Choroid plexus epithelial cell (primary cell): ENCODE data around the gene PCK2.
A peak's percentile ranks its signal among the peaks of the same experiment; 100 is the strongest.

Source experiments
- DNase-seq: peaks from one replicate; pipeline ENCODE4 v3.0.0-alpha.2; 2010; ENCODE audit warnings: low read depth
- H3K4me3 ChIP-seq: 2 replicates; pipeline ENCODE4 v1.5.1; 2011; ENCODE audit warnings: low read depth, mild to moderate bottlenecking, control low read depth, low read length, moderate library complexity
- TF ChIP-seq, protein P1 (sequence below): conservative IDR thresholded peaks from 2 replicates; pipeline ENCODE4 v1.5.1; 2011; ENCODE audit warnings: low read depth, mild to moderate bottlenecking, control low read depth, inconsistent platforms, low read length, moderate library complexity

PCK2 gene

DNA sequence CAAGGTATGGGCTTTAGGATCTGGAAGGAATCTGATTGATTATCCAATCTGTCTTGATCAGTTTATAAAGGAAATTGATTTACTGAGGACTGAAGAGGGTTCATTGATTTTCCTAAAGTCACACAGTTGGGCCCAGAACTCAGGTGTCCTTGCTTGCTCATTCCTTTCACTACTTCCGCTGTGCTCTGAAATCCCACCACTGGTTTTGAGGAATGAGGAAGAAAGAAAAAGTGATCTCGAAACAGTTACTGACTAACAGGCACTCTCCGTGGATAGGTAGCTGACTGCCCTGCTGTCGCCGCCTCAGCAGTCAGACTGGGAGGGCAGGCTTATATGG lies 36.2 kb downstream of the PCK2 start, which contains the start of gene FITM1:
TSS of gene FITM1 (plus strand) at position 280 of the 337 bp plus-strand sequence. CDS start 905 bp downstream, outside the sequence.
- DNase-seq: no peak
- H3K4me3 ChIP-seq: no peak within 1 kb of the TSS
- TF ChIP-seq, protein P1, sequence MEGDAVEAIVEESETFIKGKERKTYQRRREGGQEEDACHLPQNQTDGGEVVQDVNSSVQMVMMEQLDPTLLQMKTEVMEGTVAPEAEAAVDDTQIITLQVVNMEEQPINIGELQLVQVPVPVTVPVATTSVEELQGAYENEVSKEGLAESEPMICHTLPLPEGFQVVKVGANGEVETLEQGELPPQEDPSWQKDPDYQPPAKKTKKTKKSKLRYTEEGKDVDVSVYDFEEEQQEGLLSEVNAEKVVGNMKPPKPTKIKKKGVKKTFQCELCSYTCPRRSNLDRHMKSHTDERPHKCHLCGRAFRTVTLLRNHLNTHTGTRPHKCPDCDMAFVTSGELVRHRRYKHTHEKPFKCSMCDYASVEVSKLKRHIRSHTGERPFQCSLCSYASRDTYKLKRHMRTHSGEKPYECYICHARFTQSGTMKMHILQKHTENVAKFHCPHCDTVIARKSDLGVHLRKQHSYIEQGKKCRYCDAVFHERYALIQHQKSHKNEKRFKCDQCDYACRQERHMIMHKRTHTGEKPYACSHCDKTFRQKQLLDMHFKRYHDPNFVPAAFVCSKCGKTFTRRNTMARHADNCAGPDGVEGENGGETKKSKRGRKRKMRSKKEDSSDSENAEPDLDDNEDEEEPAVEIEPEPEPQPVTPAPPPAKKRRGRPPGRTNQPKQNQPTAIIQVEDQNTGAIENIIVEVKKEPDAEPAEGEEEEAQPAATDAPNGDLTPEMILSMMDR: no peak

DNA sequence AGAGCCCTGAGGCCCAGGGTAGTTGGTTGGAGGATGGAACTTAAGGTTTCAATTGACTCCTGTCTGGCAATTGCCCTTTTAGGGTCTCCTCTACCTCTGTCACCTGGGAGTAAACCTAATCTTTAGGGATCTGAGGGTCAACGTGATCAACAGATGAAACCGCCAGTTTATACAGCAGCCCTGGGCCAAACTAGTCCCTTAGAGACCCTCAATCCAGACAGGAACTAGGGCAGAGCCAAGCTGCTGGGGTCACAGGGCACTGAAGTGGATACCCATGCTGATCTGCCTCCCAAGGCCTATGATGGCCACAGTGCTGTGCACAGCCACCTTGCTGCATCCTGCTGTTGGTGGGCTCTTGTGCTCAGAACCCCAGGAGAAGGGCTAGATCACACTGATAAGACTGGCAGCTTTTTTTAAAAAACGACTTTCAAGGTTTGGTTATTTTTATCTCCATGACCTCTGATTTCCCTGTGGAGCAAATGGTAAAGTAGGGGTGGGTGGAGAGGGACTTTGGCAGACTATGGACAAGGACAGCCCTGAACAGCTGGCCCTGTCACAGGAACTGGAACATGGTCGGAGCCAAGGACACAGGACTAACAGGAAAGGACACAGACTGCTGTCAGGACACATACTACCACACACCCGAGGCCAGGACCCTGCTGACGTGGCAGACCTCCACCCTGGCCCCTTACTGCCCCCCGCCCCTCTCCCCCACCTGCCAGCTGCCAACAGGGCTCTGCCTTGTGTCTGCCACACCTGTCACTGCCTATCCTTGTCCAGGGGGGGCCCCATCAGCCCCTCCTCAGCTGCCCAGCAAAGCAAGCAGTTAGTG lies 36.8 kb downstream of the PCK2 start:
- TF ChIP-seq, protein P1: no peak
- no peak overlapping the region for H3K4me3 ChIP-seq
- DNase-seq: no peak

DNA sequence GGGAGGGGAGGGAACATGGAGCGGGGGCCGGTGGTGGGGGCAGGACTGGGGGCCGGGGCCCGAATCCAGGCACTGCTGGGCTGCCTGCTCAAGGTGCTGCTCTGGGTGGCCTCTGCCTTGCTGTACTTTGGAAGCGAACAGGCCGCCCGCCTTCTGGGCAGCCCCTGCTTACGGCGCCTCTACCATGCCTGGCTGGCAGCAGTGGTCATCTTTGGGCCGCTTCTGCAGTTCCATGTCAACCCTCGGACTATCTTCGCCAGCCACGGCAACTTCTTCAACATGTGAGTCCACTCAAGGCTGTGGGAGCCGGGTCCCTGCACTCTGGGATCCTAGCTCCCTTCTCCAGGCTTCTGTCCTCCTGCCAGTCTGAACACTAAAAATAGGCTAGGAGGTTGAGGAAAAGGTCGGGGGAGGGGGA lies 37.4 kb downstream of the PCK2 start:
- TF ChIP-seq, protein P1: no peak
- no peak overlapping the region for H3K4me3 ChIP-seq
- DNase-seq: no peak

DNA sequence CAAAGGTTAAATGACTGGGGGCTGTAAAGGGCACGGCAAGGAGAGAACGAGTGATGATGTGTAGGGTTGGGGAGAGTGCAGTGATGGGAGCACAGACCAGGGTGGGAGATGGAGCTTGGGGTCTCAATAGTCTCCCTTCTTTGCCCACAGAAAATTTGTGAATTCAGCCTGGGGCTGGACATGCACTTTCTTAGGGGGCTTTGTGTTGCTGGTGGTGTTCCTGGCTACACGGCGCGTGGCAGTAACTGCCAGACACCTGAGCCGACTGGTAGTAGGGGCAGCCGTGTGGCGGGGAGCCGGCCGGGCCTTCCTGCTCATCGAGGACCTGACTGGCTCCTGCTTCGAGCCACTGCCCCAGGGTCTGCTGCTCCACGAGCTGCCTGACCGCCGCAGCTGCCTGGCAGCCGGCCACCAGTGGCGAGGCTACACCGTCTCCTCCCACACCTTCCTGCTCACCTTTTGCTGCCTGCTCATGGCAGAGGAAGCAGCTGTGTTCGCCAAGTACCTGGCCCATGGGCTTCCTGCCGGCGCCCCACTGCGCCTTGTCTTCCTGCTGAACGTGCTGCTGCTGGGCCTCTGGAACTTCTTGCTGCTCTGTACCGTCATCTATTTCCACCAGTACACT lies 38.1 kb downstream of the PCK2 start:
- TF ChIP-seq, protein P1: no peak
- no peak overlapping the region for H3K4me3 ChIP-seq
- DNase-seq: no peak

DNA sequence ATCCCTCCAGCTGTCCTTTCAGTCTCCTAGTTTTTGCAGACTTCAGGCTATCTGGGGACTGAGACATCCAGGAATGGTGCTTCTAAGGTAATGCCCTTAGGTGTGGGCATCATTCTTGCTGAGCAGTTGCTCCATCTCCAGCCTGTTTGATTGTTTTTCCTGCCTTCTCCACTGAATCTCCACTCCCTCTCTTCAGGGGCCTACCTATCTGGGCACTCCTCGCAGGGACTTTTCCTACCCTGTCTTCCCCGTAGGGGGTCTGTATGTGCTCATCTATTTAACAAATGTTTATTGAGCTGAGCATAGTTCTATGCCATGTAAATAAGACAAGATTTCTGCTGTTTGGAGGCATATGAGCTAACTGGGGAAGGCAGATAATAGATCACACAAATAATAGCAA lies 38.9 kb downstream of the PCK2 start:
- DNase-seq: no peak
- H3K4me3 ChIP-seq: no peak overlapping the region
- TF ChIP-seq, protein P1: no peak

DNA sequence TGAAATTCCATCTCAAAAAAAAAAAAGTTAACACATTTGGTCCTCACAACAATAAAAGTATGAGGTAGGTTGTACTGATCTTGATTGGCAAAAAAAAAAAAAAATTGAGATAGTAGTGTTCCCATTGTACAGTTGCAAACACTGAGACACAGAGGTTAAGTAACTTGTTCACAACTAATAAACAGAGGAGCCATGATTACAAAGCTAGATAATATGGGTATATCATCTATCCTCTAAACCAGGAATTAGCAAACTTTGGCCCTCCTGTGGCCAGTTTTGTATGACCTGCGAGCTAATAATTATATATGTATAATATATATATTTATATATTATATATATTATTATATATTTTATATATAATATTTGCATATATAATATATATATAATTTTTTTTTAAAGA lies 39.6 kb downstream of the PCK2 start:
- TF ChIP-seq, protein P1: no peak

DNA sequence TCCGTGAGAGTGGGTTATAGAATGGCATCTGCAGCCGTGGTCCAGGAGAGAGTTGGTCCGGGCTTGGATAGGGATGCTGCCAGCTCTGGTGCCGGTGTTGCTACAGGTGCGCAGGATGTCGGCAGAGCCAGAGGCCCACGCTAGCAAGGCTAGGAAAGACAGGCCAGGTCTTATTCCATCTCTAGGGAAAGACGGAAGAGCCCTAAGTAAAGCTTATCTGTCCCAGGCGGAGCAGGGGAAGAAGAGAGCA lies 41.4 kb downstream of the PCK2 start:
- TF ChIP-seq, protein P1: no peak

More for the DNA sequence above, 39.6 kb downstream of the PCK2 start:
- no peak for DNase-seq
- no peak overlapping the region for H3K4me3 ChIP-seq

More for the DNA sequence above, 41.4 kb downstream of the PCK2 start:
- peak overlapping the region; percentile 96 for H3K4me3 ChIP-seq
- DNase-seq: no peak
